Calu3 (cell line): Measurements from ENCODE around the gene PROM2. TPM values are rescaled to one million over a fixed set of nuclear protein-coding genes. Genes with fewer than 3 reads are reported as not detected.

ENCODE experiments used
- BruUV-seq: library from RNA; stranded (reverse); fragments of 400-500 nt; replicated peaks from 2 replicates; lab custom pipeline; 2021; lab: Mats Ljungman, UMichigan
- CTCF ChIA-PET: fragments of 300-600 bp; sonication (Branson Sonifier 250); formaldehyde crosslinking; loops from one replicate; lab custom pipeline; 2022; ENCODE audit warnings: antibody characterized with exemption; lab: Charles Lee
- DNase-seq: peaks from one replicate; pipeline ENCODE4 v3.0.0; 2022
- H3K27ac Mint-ChIP-seq: one replicate; pipeline ENCODE4 v1.8.0; 2022; ENCODE audit warnings: mixed read lengths; ENCODE audit not compliant: unreplicated experiment
- H3K27me3 Mint-ChIP-seq: one replicate; pipeline ENCODE4 v1.8.0; 2022; ENCODE audit warnings: mixed read lengths; ENCODE audit not compliant: unreplicated experiment
- H3K36me3 Mint-ChIP-seq: one replicate; pipeline ENCODE4 v1.8.0; 2022; ENCODE audit warnings: mild to moderate bottlenecking, moderate library complexity, mixed read lengths; ENCODE audit not compliant: insufficient read depth, unreplicated experiment
- H3K4me1 Mint-ChIP-seq: one replicate; pipeline ENCODE4 v1.8.0; 2022; ENCODE audit warnings: mild to moderate bottlenecking, low read depth, mixed read lengths; ENCODE audit not compliant: unreplicated experiment
- H3K4me3 Mint-ChIP-seq: one replicate; pipeline ENCODE4 v1.8.0; 2022; ENCODE audit warnings: mild to moderate bottlenecking, low read depth, moderate library complexity, mixed read lengths; ENCODE audit not compliant: unreplicated experiment
- H3K9me3 Mint-ChIP-seq: one replicate; pipeline ENCODE4 v1.8.0; 2022; ENCODE audit warnings: low read depth, mixed read lengths; ENCODE audit not compliant: unreplicated experiment
- CTCF ChIP-seq: fragments of 200-600 bp; IDR thresholded peaks from one replicate; pipeline ENCODE4 v1.8.0; 2022; ENCODE audit warnings: antibody characterized with exemption; ENCODE audit not compliant: unreplicated experiment
- intact Hi-C: fragments of 100-400 bp; cut with micrococcal nuclease; formaldehyde crosslinking; loops from one replicate; pipeline ENCODE4 v1.10.0; 2022; ENCODE audit not compliant: unreplicated experiment
- total RNA-seq: library from RNA; stranded (reverse); gene quantifications from 2 replicates; pipeline ENCODE4 v1.2.3, GENCODE V29; 2022

The PROM2 gene
- total RNA-seq, 1 experiment from 2014 or later = 24.7 TPM

GRCh38 chr2:95307878-95308277 lies 33.6 kb downstream of the PROM2 start:
- intact Hi-C loops = no loop called here
- Mint-ChIP-seq H3K27me3 (peaks cover 35% of the 10 kb centered on the region), H3K4me1 (peaks cover 25% of the 10 kb centered on the region), H3K4me3 (no peak overlapping the region), H3K27ac (no peak overlapping the region), H3K9me3 (no peaks in the 10 kb centered on the region), H3K36me3 (no peaks in the 10 kb centered on the region)
- BruUV-seq = no TSS peak
- no peak for TF ChIP-seq CTCF
- CTCF ChIA-PET = no interaction called here
- DNase-seq = no peak

- no peak for DNase-seq
- intact Hi-C loops = no loop called here
- Mint-ChIP-seq H3K4me1 (peaks cover 32% of the 10 kb centered on the region), H3K9me3 (no peaks in the 10 kb centered on the region), H3K27me3 (peaks cover 35% of the 10 kb centered on the region), H3K4me3 (no peak overlapping the region), H3K27ac (no peak overlapping the region), H3K36me3 (no peaks in the 10 kb centered on the region)
- CTCF ChIA-PET = no interaction called here
- no TSS peak for BruUV-seq
- no peak for TF ChIP-seq CTCF
Measured at GRCh38 chr2:95308426-95308990, 34.3 kb downstream of the PROM2 start.

- peaks cover 40% of the 10 kb centered on the region for H3K4me1 Mint-ChIP-seq
- H3K4me3 Mint-ChIP-seq = no peak overlapping the region
- no peak overlapping the region for H3K27ac Mint-ChIP-seq
- CTCF ChIA-PET = interaction anchor here (0.6 kb wide), 2 partner anchors 78 to 946 kb away, joined by 5 to 7 read pairs; no protein-coding TSS in a partner anchor
- intact Hi-C loops = no loop called here
- no peaks in the 10 kb centered on the region for H3K9me3 Mint-ChIP-seq
- no TSS peak for BruUV-seq
- no peaks in the 10 kb centered on the region for H3K36me3 Mint-ChIP-seq
- DNase-seq = no peak
- H3K27me3 Mint-ChIP-seq = peaks cover 35% of the 10 kb centered on the region
- no peak for TF ChIP-seq CTCF
Measured at GRCh38 chr2:95309599-95309998, 35.4 kb downstream of the PROM2 start.

GRCh38 chr2:95310216-95310615 lies 36.0 kb downstream of the PROM2 start:
- no peak for TF ChIP-seq CTCF
- H3K9me3 Mint-ChIP-seq = no peaks in the 10 kb centered on the region
- no peak for DNase-seq
- H3K4me1 Mint-ChIP-seq = peaks cover 37% of the 10 kb centered on the region
- CTCF ChIA-PET = interaction anchor here (0.6 kb wide), 1 partner anchor 946 kb away, joined by 7 read pairs; no protein-coding TSS in a partner anchor
- intact Hi-C loops = no loop called here
- H3K4me3 Mint-ChIP-seq = no peak overlapping the region
- peaks cover 35% of the 10 kb centered on the region for H3K27me3 Mint-ChIP-seq
- no TSS peak for BruUV-seq
- H3K36me3 Mint-ChIP-seq = no peaks in the 10 kb centered on the region
- H3K27ac Mint-ChIP-seq = no peak overlapping the region
